ENCODE results near the gene EEF1AKMT3.

DNA sequence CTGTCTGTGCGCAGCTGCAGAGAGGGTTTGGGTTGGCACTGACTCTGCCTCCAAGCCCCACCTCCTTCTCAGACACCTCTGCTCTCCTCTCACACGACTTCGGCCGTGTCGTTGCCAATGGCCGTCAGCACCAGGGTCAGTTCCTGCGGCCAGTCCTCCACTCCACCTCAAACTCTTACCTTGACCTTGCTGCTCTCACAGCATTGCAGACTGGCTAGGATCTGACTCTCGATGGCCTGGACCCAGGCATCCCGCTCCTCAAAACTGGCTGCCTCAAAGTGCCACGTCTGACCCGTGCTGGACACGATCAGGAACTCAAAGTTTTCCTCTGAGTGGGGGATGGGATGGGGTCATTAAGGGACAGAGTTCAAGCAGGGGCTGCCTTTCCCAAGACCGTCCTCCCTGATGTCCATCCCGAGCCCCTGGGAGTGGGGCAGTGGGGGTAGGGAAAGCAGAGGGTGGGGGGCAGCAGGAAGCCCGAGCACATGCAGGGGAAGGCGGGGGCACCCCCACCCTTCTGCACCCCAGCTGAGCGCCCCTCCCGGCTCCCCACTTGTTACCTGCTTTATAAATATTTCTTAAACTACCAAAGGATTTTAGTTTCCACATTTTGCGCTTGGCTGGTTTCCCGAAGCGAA lies 44.5 kb upstream of the EEF1AKMT3 start:
- TF ChIP-seq, protein P1, sequence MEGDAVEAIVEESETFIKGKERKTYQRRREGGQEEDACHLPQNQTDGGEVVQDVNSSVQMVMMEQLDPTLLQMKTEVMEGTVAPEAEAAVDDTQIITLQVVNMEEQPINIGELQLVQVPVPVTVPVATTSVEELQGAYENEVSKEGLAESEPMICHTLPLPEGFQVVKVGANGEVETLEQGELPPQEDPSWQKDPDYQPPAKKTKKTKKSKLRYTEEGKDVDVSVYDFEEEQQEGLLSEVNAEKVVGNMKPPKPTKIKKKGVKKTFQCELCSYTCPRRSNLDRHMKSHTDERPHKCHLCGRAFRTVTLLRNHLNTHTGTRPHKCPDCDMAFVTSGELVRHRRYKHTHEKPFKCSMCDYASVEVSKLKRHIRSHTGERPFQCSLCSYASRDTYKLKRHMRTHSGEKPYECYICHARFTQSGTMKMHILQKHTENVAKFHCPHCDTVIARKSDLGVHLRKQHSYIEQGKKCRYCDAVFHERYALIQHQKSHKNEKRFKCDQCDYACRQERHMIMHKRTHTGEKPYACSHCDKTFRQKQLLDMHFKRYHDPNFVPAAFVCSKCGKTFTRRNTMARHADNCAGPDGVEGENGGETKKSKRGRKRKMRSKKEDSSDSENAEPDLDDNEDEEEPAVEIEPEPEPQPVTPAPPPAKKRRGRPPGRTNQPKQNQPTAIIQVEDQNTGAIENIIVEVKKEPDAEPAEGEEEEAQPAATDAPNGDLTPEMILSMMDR (IDR thresholded peaks at IDR 0.05; ENCODE audit: low read length): no peak
- no peak for TF ChIP-seq EZH2 (IDR thresholded peaks at IDR 0.05; ENCODE audit: borderline replicate concordance, low read length)

All from OCI-LY1 (cell line).